K562 (cell line): ENCODE measurements around the gene KCNJ14. TPM values are rescaled to one million over a fixed set of nuclear protein-coding genes. Genes with fewer than 3 reads are reported as not detected.

Source experiments
- ATAC-seq: fragments of 200-7000 bp; cut with Tn5 transposase; 3 replicates; pipeline ENCODE4 v1.9.1; 2020; ENCODE audit warnings: moderate library complexity
- BruUV-seq: library from RNA; stranded (reverse); fragments of 400-500 nt; replicated peaks from 2 replicates; lab custom pipeline; 2021; lab: Mats Ljungman, UMichigan
- CTCF ChIA-PET: fragments of 300-600 bp; formaldehyde crosslinking; extraction: SDS; loops from one replicate; lab custom pipeline; 2021; ENCODE audit warnings: low intra/inter-chr PET ratio; lab: Yijun Ruan, JAX
- POLR2A ChIA-PET: fragments of 300-600, 350-650 bp; sonication (Branson Sonifier 250); formaldehyde crosslinking; extraction: SDS; loops from one replicate; lab custom pipeline; 2021; ENCODE audit warnings: antibody characterized with exemption, inconsistent platforms; lab: Yijun Ruan, JAX
- DNase-seq, 4 experiments: peaks; one replicate each; pipeline versions ENCODE4 v3.0.0 to v3.0.0-alpha.2; 2011 to 2018; ENCODE audit warnings: low spot score in 3 of 4, mixed read lengths in 3 of 4; ENCODE audit errors: extremely low read depth in 1 of 4
- FAIRE-seq: peaks from 2 replicates; lab custom pipeline; 2011; peaks lifted over from hg19 to GRCh38; lab: Jason Lieb, UNC
- H2AFZ ChIP-seq: 2 replicates; pipeline ENCODE4 v1.6.0; 2011; ENCODE audit warnings: low read depth, low read length, control low read depth, inconsistent platforms
- H3K27ac ChIP-seq: fragments of 200-600 bp; 3 replicates; pipeline ENCODE4 v1.8.0; 2011; ENCODE audit warnings: low read depth, mild to moderate bottlenecking, control low read depth, inconsistent platforms, low read length, moderate library complexity, mixed read lengths; ENCODE audit errors: extremely low read depth
- H3K27me3 ChIP-seq, 2 experiments: fragments of 300-600 bp in 1 of 2; 2 replicates in 1 of 2; 3 replicates in 1 of 2; pipeline versions ENCODE4 v1.6.0 to v1.8.0; 2011; ENCODE audit warnings: inconsistent platforms in 2 of 2, low read length in 2 of 2, mild to moderate bottlenecking in 1 of 2, mixed read lengths in 1 of 2, moderate library complexity in 1 of 2; ENCODE audit not compliant: control insufficient read depth in 2 of 2, insufficient read depth in 2 of 2
- H3K36me3 ChIP-seq: fragments of 300-600 bp; 3 replicates; pipeline ENCODE4 v1.8.0; 2011; ENCODE audit warnings: mild to moderate bottlenecking, low read length, inconsistent platforms; ENCODE audit not compliant: control insufficient read depth, insufficient read depth
- H3K4me1 ChIP-seq, 2 experiments: fragments of 200-600 bp in 1 of 2; replicated peaks in 1 of 2; 2 replicates in 1 of 2; 3 replicates in 1 of 2; pipeline versions ENCODE4 v1.5.1 to v1.8.0; 2011; ENCODE audit warnings: inconsistent platforms in 2 of 2, low read length in 2 of 2, mild to moderate bottlenecking in 1 of 2, mixed read lengths in 1 of 2, moderate library complexity in 1 of 2; ENCODE audit not compliant: control insufficient read depth in 2 of 2, insufficient read depth in 2 of 2
- H3K4me2 ChIP-seq: 2 replicates; pipeline ENCODE4 v1.6.1; 2011; ENCODE audit warnings: low read length, control low read depth, inconsistent platforms, mixed read lengths; ENCODE audit not compliant: insufficient read depth
- H3K4me3 ChIP-seq: fragments of 200-600 bp; sonication (generic), shearing (Covaris generic); 2 replicates; pipeline ENCODE4 v1.5.1; 2016; ENCODE audit warnings: control low read depth, inconsistent platforms
- H3K79me2 ChIP-seq: fragments of 200-600 bp; 3 replicates; pipeline ENCODE4 v1.8.0; 2011; ENCODE audit warnings: low read length, inconsistent platforms; ENCODE audit not compliant: control insufficient read depth, insufficient read depth
- H3K9ac ChIP-seq, 2 experiments: 2 replicates each; pipeline versions ENCODE4 v1.6.0 to v1.6.1; 2011; ENCODE audit warnings: low read depth in 2 of 2, low read length in 2 of 2, control low read depth in 1 of 2, inconsistent platforms in 1 of 2, mild to moderate bottlenecking in 1 of 2, mixed read lengths in 1 of 2; ENCODE audit not compliant: insufficient read depth in 1 of 2
- H3K9me1 ChIP-seq: one replicate; pipeline ENCODE4 v1.6.0; 2011; ENCODE audit warnings: inconsistent platforms, mild to moderate bottlenecking, low read length, moderate library complexity; ENCODE audit not compliant: control insufficient read depth, insufficient read depth
- H3K9me3 ChIP-seq: replicated peaks from 2 replicates; pipeline ENCODE4 v1.5.1; 2011; ENCODE audit warnings: low read depth, low read length, inconsistent platforms; ENCODE audit not compliant: control insufficient read depth, insufficient read depth
- H4K20me1 ChIP-seq: replicated peaks from 2 replicates; pipeline ENCODE4 v1.6.1; 2011; ENCODE audit warnings: low read length, inconsistent platforms, mixed read lengths; ENCODE audit not compliant: control insufficient read depth, insufficient read depth
- OTX1 ChIP-seq: fragments of 450-650 bp; formaldehyde crosslinking; IDR thresholded peaks from 2 replicates; pipeline ENCODE4 v1.4.0; 2022; ENCODE audit warnings: mild to moderate bottlenecking
- RBM22 ChIP-seq: fragments of 200-400 bp; formaldehyde crosslinking; IDR thresholded peaks from 2 replicates; pipeline ENCODE4 v1.6.1; 2018; ENCODE audit warnings: low read length, low read depth; ENCODE audit not compliant: poor library complexity, severe bottlenecking
- SMARCB1 ChIP-seq: IDR thresholded peaks from 2 replicates; pipeline ENCODE4 v1.6.1; 2011; ENCODE audit warnings: improper control_type of control experiment, low read depth; ENCODE audit not compliant: insufficient read length
- ZNF561 ChIP-seq: fragments of 450-650 bp; formaldehyde crosslinking; conservative IDR thresholded peaks from 2 replicates; pipeline ENCODE4 v1.4.0; 2020; ENCODE audit warnings: mild to moderate bottlenecking, moderate library complexity
- WGBS: fragments of 100-300 bp; shearing (Covaris generic); methylation state at CpG from one replicate; pipeline ENCODE4 v1.1.6; 2016; ENCODE audit warnings: low coverage, mixed read lengths; ENCODE audit not compliant: insufficient coverage; ENCODE audit errors: missing lambda C conversion rate; 5-methylcytosine and 5-hydroxymethylcytosine counted together
- in situ Hi-C: fragments of 300-500 bp; cut with MboI; formaldehyde crosslinking; loops from 4 replicates; pipeline ENCODE4 v1.15.0; 2018; ENCODE audit warnings: inconsistent platforms, mixed read lengths
- intact Hi-C: fragments of 100-400 bp; cut with micrococcal nuclease; formaldehyde crosslinking; loops from 2 replicates; pipeline ENCODE4 v1.14.2; 2022
- polyA plus RNA-seq, 8 experiments: library from polyadenylated mRNA; depleted of rRNA in 4 of 8; stranded (reverse) in 5 of 8; unstranded in 3 of 8; fragments of >200 nt; fragmentation: Nextera tagmentation in 2 of 8; fragmentation: Illumina TruSeq in 1 of 8; extraction: Ambion mirVana in 2 of 8; extraction: Trizol in 1 of 8; gene quantifications; 2 replicates each; pipeline versions ENCODE4 v1.2.1 to v1.2.3, GENCODE V29; 2011 to 2014; ENCODE audit warnings: inconsistent platforms in 1 of 8, missing spikeins in 1 of 8
- total RNA-seq, 7 experiments: library from RNA; depleted of rRNA in 6 of 7; stranded (reverse); fragments of >200 nt in 6 of 7; fragmentation: Illumina TruSeq in 2 of 7; extraction: Trizol in 2 of 7; gene quantifications; 2 replicates each; pipeline versions ENCODE4 v1.2.1 to v1.2.3, GENCODE V29; 2011 to 2021; ENCODE audit warnings: low replicate concordance in 1 of 7
- TF ChIP-seq, protein P1 (sequence below): fragments of 200-800 bp; sonication (Bioruptor generic); IDR thresholded peaks from 2 replicates; pipeline ENCODE4 v1.6.1; 2017; ENCODE audit warnings: missing genetic modification characterization, missing compliant biosample characterization

The KCNJ14 gene
- total and polyA plus RNA-seq, 9 of the 15 experiments (the other 6 are each of a cell fraction or from before 2014, with no cell fraction given) = 0.15 to 1.6 (median 0.49) TPM

DNA sequence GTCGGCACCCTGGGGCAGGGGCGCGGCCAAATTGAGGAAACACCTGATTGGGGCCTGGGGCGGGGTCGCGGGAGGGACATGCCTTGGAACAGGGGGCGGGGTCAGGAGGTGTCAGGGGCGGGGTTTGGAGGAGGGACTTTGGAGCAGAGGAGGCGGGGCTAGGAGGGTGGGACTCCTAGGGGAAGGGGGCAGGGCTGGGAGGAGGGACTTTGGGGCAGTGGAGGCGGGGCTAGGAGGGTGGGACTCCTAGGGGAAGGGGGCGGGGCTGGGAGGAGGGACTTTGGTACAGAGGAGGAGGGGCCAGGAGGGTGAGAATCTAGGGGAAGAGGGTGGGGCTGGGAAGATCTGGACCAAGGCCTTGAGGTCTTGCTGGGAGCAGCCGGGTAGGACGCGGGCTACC lies 40.0 kb upstream of the KCNJ14 start (continued):
- TF ChIP-seq ZNF561 (CRISPR knock-in tag) = no peak
- TF ChIP-seq, protein P1, sequence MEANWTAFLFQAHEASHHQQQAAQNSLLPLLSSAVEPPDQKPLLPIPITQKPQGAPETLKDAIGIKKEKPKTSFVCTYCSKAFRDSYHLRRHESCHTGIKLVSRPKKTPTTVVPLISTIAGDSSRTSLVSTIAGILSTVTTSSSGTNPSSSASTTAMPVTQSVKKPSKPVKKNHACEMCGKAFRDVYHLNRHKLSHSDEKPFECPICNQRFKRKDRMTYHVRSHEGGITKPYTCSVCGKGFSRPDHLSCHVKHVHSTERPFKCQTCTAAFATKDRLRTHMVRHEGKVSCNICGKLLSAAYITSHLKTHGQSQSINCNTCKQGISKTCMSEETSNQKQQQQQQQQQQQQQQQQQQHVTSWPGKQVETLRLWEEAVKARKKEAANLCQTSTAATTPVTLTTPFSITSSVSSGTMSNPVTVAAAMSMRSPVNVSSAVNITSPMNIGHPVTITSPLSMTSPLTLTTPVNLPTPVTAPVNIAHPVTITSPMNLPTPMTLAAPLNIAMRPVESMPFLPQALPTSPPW = peak; percentile 72

DNA sequence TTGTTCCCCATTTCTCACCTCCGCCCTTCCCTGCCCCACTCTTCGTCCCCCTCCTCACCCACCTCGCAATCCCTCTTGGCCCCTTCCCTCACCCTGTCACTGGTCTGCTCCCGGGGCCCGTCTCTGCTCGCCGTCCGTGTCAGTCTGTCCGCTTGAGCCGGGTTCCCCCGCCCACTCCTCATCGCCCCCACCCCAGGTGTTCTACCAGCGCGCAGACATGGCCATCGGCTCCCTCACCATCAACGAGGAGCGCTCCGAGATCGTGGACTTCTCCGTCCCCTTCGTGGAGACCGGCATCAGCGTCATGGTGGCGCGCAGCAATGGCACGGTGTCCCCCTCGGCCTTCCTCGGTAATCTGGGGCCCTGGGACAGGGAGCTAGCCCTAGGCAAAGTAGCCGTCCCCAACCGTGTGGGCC lies 39.6 kb upstream of the KCNJ14 start:
- FAIRE-seq (no peak), ATAC-seq (no peak), DNase-seq (no peak)
- peaks cover 50% of the 10 kb centered on the region; the same call in 2 of the 3 replicates for H3K36me3 ChIP-seq
- H3K27me3 ChIP-seq = no peaks in the 10 kb centered on the region
- H3K4me1 ChIP-seq = peaks cover 17 to 44% of the 10 kb centered on the region in 2 experiments
- CTCF ChIA-PET = no interaction called here
- H3K79me2 ChIP-seq = 0 out of 3 replicates have a peak, but pooled peaks cover 2% of the 10 kb centered on the region
- WGBS = 91% methylated on average over 20 of the region's 30 CpGs
- intact Hi-C loops (no loop called here), in situ Hi-C loops (no loop called here)
- no peak overlapping the region for H2AFZ ChIP-seq
- H3K27ac ChIP-seq = no peak overlapping the region
- H3K9ac ChIP-seq = peak overlapping the region in 1 of 2 experiments; percentile 41; a peak in 2 of 4 replicates
- H3K4me2 ChIP-seq = no peak overlapping the region
- BruUV-seq = no TSS peak
- no peak overlapping the region for H3K4me3 ChIP-seq
- POLR2A ChIA-PET = interaction anchor here (0.5 to 1.1 kb wide), 2 partner anchors 12 to 65 kb away, joined by 3 to 4 read pairs; no protein-coding TSS in a partner anchor
- no peaks in the 10 kb centered on the region for H3K9me3 ChIP-seq
- no peaks in the 10 kb centered on the region; the same call in 1 of the 2 replicates for H4K20me1 ChIP-seq
- H3K9me1 ChIP-seq = no peaks in the 10 kb centered on the region
- TF ChIP-seq OTX1 (CRISPR knock-in tag) (0 out of 2 replicates have a peak, but pooled peaks have one; percentile 57), RBM22 (peak; percentile 44), SMARCB1 (no peak)
